Stimulated activated CD4-positive, alpha-beta T cell treated with anti-CD3 and anti-CD28 coated beads, Interleukin-4, amount 100 ng/mL, for 1 hour (primary cell): ENCODE results near the gene PDE6D.
A peak's percentile ranks its signal among the peaks of the same experiment; 100 is the strongest.
"Not testable (repeated sequence)": the region's sequence is repeated elsewhere in the genome, so short reads cannot be mapped to it uniquely, and the experiment has no call there.

ENCODE experiments used
- DNase-seq: peaks from one replicate; pipeline ENCODE4 v3.0.0-alpha.2; 2020

The PDE6D gene

GRCh38 chr2:231718799-231719198 is 62.3 kb downstream of the PDE6D start:
- no peak for DNase-seq

- DNase-seq, result peak; percentile 20
Measured at GRCh38 chr2:231717281-231718171, 63.6 kb downstream of the PDE6D start.

- no peak for DNase-seq
Measured at GRCh38 chr2:231716666-231717280, 64.3 kb downstream of the PDE6D start.

- no peak for DNase-seq
Measured at GRCh38 chr2:231715988-231716616, 65.0 kb downstream of the PDE6D start.

GRCh38 chr2:231715499-231715837 is 65.6 kb downstream of the PDE6D start:
- DNase-seq, result no peak

- peak; percentile 82 for DNase-seq
Measured at GRCh38 chr2:231714639-231715498, 66.2 kb downstream of the PDE6D start.

- peak; percentile 88 for DNase-seq
Measured at GRCh38 chr2:231713730-231714638, 67.1 kb downstream of the PDE6D start.

- DNase-seq, result not testable (repeated sequence)
Measured at GRCh38 chr2:231713406-231713729, 67.7 kb downstream of the PDE6D start.

- DNase-seq, result peak; percentile 57
Measured at GRCh38 chr2:231712451-231713021, 68.5 kb downstream of the PDE6D start.

GRCh38 chr2:231711677-231712450 is 69.2 kb downstream of the PDE6D start:
- peak; percentile 18 for DNase-seq

- peak; percentile 23 for DNase-seq
Measured at GRCh38 chr2:231710799-231711676, 70.0 kb downstream of the PDE6D start.

- DNase-seq, result peak; percentile 84
Measured at GRCh38 chr2:231709981-231710798, 70.9 kb downstream of the PDE6D start.

- DNase-seq, result peak; percentile 53
Measured at GRCh38 chr2:231709636-231709980, 71.5 kb downstream of the PDE6D start.

GRCh38 chr2:231708773-231709635 is 72.1 kb downstream of the PDE6D start:
- peak; percentile 63 for DNase-seq

- DNase-seq, result peak; percentile 99
Measured at GRCh38 chr2:231707927-231708772, 72.9 kb downstream of the PDE6D start, which contains the start of gene PTMA. PTMA (plus strand) TSS chr2:231708525; CDS start chr2:231708707, 182 bp downstream.

GRCh38 chr2:231707625-231707926 is 73.5 kb downstream of the PDE6D start:
- DNase-seq, result no peak
